ENCODE results near the gene SLC8A3. TPM values are rescaled to one million over a fixed set of nuclear protein-coding genes. Genes with fewer than 3 reads are reported as not detected.

The SLC8A3 gene
- total and polyA plus RNA-seq, 9 of the 15 experiments (the other 6 are each of a cell fraction or from before 2014, with no cell fraction given): not detected

- CTCF ChIA-PET (ENCODE audit: low intra/inter-chr PET ratio): no interaction called here
- Histone ChIP-seq H3K9me3 (replicated peaks; ENCODE audit: control insufficient read depth, insufficient read depth, low read depth, low read length) (no peaks in the 10 kb centered on the region), H3K36me3 (ENCODE audit: control insufficient read depth, insufficient read depth, low read length) (no peaks in the 10 kb centered on the region), H4K20me1 (replicated peaks; ENCODE audit: control insufficient read depth, insufficient read depth, low read length) (no peaks in the 10 kb centered on the region), H3K4me2 (ENCODE audit: insufficient read depth, low read length) (no peak overlapping the region), H2AFZ (ENCODE audit: low read depth, low read length) (no peak overlapping the region), H3K79me2 (ENCODE audit: control insufficient read depth, insufficient read depth, low read length) (no peaks in the 10 kb centered on the region), H3K4me3 (no peak overlapping the region), H3K9ac (ENCODE audit: insufficient read depth in 1 of 2, low read depth in 2 of 2, low read length in 2 of 2) (no peak overlapping the region), H3K27me3 (ENCODE audit: control insufficient read depth in 2 of 2, insufficient read depth in 2 of 2, low read length in 2 of 2) (peaks cover 0 to 7% of the 10 kb centered on the region in 2 experiments; a peak in 2 of 5 replicates), H3K9me1 (ENCODE audit: control insufficient read depth, insufficient read depth, low read length) (no peaks in the 10 kb centered on the region), H3K27ac (ENCODE audit: extremely low read depth, low read depth, low read length) (no peak overlapping the region), H3K4me1 (replicated peaks in 1 of 2; ENCODE audit: control insufficient read depth in 2 of 2, insufficient read depth in 2 of 2, low read length in 2 of 2) (no peaks in the 10 kb centered on the region)
- POLR2A ChIA-PET: no interaction called here
- BruUV-seq (replicated peaks): no TSS peak
- DNase-seq (ENCODE audit: extremely low read depth in 1 of 4, low spot score in 3 of 4): no peak
- no peak for FAIRE-seq
- no peak for TF ChIP-seq ZZZ3 (IDR thresholded peaks at IDR 0.05)
- no peak for TF ChIP-seq HES1 (IDR thresholded peaks at IDR 0.05; ENCODE audit: low read depth)
- TF ChIP-seq ELF4 (CRISPR knock-in tag; IDR thresholded peaks at IDR 0.05): no peak
- in situ Hi-C loops (cut with MboI): no loop called here
- ATAC-seq: no peak
- WGBS (ENCODE audit: insufficient coverage, low coverage, missing lambda C conversion rate): 0% methylated on average over 7 of the region's 7 CpGs
- intact Hi-C loops (cut with micrococcal nuclease): no loop called here
These were observed 188.2 kb downstream of the SLC8A3 start for GRCh38 chr14:70000601-70001000.

- FAIRE-seq (no peak), ATAC-seq (no peak), DNase-seq (ENCODE audit: extremely low read depth in 1 of 4, low spot score in 3 of 4) (no peak)
- intact Hi-C loops (cut with micrococcal nuclease): no loop called here
- in situ Hi-C loops (cut with MboI): no loop called here
- no peak overlapping the region for H2AFZ ChIP-seq (ENCODE audit: low read depth, low read length)
- no peaks in the 10 kb centered on the region for H3K79me2 ChIP-seq (ENCODE audit: control insufficient read depth, insufficient read depth, low read length)
- CTCF ChIA-PET (ENCODE audit: low intra/inter-chr PET ratio): no interaction called here
- WGBS (ENCODE audit: insufficient coverage, low coverage, missing lambda C conversion rate): under 1% methylated on average over 10 of the region's 10 CpGs
- no peak overlapping the region for H3K4me3 ChIP-seq
- H3K4me2 ChIP-seq (ENCODE audit: insufficient read depth, low read length): no peak overlapping the region
- H3K9ac ChIP-seq (ENCODE audit: insufficient read depth in 1 of 2, low read depth in 2 of 2, low read length in 2 of 2): no peak overlapping the region
- H3K4me1 ChIP-seq (replicated peaks in 1 of 2; ENCODE audit: control insufficient read depth in 2 of 2, insufficient read depth in 2 of 2, low read length in 2 of 2): no peaks in the 10 kb centered on the region
- H4K20me1 ChIP-seq (replicated peaks; ENCODE audit: control insufficient read depth, insufficient read depth, low read length): no peaks in the 10 kb centered on the region
- H3K27ac ChIP-seq (ENCODE audit: extremely low read depth, low read depth, low read length): no peak overlapping the region
- H3K36me3 ChIP-seq (ENCODE audit: control insufficient read depth, insufficient read depth, low read length): no peaks in the 10 kb centered on the region
- POLR2A ChIA-PET: interaction anchor here (0.6 kb wide), 1 partner anchor 152 kb away, joined by 3 read pairs; no protein-coding TSS in a partner anchor
- no peaks in the 10 kb centered on the region for H3K9me1 ChIP-seq (ENCODE audit: control insufficient read depth, insufficient read depth, low read length)
- no peaks in the 10 kb centered on the region for H3K9me3 ChIP-seq (replicated peaks; ENCODE audit: control insufficient read depth, insufficient read depth, low read depth, low read length)
- no TSS peak for BruUV-seq (replicated peaks)
- H3K27me3 ChIP-seq (ENCODE audit: control insufficient read depth in 2 of 2, insufficient read depth in 2 of 2, low read length in 2 of 2): peaks cover 0 to 7% of the 10 kb centered on the region in 2 experiments; a peak in 2 of 5 replicates
- no peak for TF ChIP-seq TCF15 (CRISPR knock-in tag; IDR thresholded peaks at IDR 0.05)
- no peak for TF ChIP-seq HMBOX1 (IDR thresholded peaks at IDR 0.05)
- TF ChIP-seq RAD21 (CRISPR knock-in tag; conservative IDR thresholded peaks at IDR 0.05 in 1 of 2, IDR thresholded peaks at IDR 0.05 in 1 of 2): no peak
- TF ChIP-seq ZNF263 (CRISPR knock-in tag; IDR thresholded peaks at IDR 0.05; ENCODE audit: borderline replicate concordance): no peak
- TF ChIP-seq RREB1 (CRISPR knock-in tag; IDR thresholded peaks at IDR 0.05): no peak
These were observed 189.5 kb downstream of the SLC8A3 start for GRCh38 chr14:69999261-69999674.
